ENCODE measurements around the gene PRDM10. TPM values are rescaled to one million over a fixed set of nuclear protein-coding genes. Genes with fewer than 3 reads are reported as not detected.

PRDM10 gene
- total RNA-seq, 1 donor: 8.6 TPM

DNA sequence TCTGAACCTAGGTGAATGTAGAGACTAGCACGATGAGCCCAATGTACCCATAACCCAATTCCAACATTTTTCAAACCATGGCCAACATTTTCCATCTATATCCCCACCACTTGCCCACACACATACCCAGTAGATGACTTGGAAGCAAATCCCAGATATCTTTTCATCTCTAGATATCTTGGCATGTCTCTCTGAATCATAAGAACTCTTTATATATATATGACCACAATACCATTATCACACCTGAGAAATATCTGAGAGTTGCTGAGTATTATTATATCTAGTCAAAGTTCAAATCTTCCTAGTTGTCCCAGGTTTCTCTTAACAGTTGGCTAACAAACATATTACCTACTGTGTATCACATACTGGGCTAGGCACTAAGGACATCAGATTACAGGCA, 69.4 kb downstream of the PRDM10 start:
- no peak for DNase-seq (ENCODE audit: low read depth)
- TF ChIP-seq, protein P1, sequence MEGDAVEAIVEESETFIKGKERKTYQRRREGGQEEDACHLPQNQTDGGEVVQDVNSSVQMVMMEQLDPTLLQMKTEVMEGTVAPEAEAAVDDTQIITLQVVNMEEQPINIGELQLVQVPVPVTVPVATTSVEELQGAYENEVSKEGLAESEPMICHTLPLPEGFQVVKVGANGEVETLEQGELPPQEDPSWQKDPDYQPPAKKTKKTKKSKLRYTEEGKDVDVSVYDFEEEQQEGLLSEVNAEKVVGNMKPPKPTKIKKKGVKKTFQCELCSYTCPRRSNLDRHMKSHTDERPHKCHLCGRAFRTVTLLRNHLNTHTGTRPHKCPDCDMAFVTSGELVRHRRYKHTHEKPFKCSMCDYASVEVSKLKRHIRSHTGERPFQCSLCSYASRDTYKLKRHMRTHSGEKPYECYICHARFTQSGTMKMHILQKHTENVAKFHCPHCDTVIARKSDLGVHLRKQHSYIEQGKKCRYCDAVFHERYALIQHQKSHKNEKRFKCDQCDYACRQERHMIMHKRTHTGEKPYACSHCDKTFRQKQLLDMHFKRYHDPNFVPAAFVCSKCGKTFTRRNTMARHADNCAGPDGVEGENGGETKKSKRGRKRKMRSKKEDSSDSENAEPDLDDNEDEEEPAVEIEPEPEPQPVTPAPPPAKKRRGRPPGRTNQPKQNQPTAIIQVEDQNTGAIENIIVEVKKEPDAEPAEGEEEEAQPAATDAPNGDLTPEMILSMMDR (IDR thresholded peaks at IDR 0.05; ENCODE audit: insufficient read depth, low read depth, low read length): no peak
- no peak overlapping the region for H3K4me3 ChIP-seq (ENCODE audit: low read depth, low read length)

DNA sequence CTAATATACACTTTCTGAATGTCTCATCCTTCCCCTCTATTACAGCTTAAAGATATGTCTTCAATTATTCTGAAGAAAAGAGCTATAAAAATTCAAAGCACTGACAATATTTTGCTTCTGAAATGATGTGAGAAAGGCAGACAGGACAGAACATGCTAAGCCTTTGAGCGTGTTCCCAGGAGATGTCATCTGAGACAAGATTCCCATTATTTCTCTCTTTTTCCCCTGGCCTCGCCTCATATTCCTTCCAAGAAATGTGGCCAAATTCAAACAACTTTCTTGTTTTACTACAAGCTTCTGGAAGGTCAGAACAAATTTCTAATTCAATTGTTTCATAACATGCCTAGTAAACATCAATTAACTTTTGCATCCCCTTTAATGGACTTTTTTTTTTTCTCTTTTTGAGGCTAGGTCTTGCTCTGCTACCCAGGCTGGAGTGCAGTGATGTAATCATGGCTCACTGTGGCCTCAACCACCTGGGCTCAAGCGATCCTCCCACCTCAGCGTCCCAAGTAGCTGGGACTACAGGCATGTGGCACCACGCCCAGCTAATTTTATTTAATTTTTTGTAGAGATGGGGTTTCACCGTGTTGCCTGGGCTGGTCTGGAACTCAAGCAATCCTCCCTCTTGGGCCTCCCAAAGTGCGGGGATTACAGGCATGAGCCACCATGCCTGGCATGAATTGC, 70.1 kb downstream of the PRDM10 start:
- TF ChIP-seq, protein P1 (IDR thresholded peaks at IDR 0.05; ENCODE audit: insufficient read depth, low read depth, low read length): no peak
- H3K4me3 ChIP-seq (ENCODE audit: low read depth, low read length): no peak overlapping the region
- no peak for DNase-seq (ENCODE audit: low read depth)

DNA sequence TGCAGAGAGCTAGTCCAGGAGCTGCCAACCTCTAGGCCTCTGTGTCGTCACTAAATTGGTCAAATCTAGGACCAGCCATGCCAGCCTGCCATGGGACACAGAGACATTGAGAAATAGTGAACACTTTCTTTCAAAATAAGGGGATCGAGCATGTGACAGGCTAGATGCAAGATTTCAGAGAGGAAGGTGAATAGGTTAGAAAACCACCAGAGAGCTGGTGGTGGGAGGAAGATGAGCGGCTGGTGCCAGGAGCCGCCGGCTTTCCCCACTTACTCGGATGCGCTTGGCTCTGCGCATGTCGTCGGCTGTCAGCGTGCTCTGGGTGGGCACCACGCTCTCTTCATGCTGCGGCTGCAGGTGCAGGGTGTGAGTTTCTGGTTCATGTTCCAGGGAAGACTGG, 71.9 kb downstream of the PRDM10 start:
- no peak for DNase-seq (ENCODE audit: low read depth)
- no peak overlapping the region for H3K4me3 ChIP-seq (ENCODE audit: low read depth, low read length)
- TF ChIP-seq, protein P1 (IDR thresholded peaks at IDR 0.05; ENCODE audit: insufficient read depth, low read depth, low read length): no peak

DNA sequence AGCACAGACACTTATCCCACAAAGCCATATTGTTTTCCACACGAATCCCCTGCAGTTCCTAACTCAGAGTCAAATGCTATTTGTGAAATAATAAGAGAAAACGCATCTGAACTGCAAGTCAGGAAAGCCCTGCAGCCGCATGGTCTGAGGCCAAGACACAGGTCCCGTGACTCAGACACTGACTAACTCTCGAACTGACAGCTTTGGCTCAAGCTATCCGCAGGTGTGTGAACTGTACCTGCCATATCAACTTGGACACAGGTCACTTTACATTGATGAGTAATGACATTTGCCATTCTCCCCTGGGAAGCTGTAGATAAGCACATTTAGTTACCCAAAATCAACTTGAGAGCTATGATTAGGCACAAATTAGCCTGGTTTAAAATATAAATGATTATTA, 72.3 kb downstream of the PRDM10 start:
- no peak overlapping the region for H3K4me3 ChIP-seq (ENCODE audit: low read depth, low read length)
- TF ChIP-seq, protein P1 (IDR thresholded peaks at IDR 0.05; ENCODE audit: insufficient read depth, low read depth, low read length): no peak
- DNase-seq (ENCODE audit: low read depth): no peak

DNA sequence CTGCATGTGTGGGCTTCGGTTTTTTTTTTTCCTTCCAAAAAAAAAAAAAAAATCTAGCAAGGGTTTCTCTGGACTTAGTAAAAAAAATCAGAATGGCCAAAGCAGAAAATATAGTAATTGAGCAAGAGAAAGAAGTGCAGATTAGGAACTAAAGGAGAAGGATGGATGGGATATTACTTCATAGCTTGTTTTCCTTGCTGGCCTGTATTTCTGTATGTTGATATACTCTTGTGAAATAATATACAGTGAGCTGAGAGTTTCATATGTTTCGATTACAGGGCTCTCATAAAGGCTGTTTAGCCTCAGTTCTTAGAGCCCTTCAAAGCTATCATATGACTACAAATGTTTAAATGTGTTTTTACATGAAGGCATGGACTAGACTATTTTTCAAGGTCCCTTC, 72.9 kb downstream of the PRDM10 start:
- TF ChIP-seq, protein P1 (IDR thresholded peaks at IDR 0.05; ENCODE audit: insufficient read depth, low read depth, low read length): no peak
- no peak overlapping the region for H3K4me3 ChIP-seq (ENCODE audit: low read depth, low read length)
- no peak for DNase-seq (ENCODE audit: low read depth)

DNA sequence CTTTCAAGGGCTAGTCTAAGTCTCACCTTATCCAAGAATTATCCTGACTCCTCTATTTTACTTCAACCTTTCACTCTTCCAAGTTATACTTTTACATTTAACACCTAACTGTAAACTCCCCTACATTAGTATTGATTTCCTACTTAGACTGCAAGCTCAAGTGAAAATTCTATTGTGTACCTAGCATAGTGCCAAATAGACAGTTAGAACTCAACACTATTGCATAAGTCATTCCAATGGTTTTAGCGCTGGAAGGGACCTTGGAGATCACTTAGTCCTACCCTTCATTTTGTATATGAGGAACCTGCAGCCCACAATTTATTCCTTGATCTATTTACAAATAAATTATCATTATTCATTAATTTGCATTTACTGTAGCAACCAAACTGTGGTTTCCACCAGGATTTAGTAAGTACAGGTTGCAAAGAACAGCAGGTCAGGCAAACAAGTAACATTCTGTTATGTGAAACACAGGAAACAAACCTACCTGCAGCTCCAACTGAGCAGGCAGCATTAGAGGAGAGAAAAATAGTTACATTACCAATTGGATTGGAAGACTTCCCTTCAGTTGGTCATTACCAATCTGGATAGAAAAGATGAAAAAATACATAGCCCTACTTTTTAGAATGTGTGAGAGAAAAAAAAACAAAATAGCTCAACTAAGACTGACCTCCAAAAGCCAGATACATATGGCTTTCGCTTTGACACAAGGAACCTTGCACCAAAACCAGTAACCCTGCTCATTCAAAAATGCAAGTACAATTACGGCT, 73.5 kb downstream of the PRDM10 start:
- H3K4me3 ChIP-seq (ENCODE audit: low read depth, low read length): no peak overlapping the region
- TF ChIP-seq, protein P1 (IDR thresholded peaks at IDR 0.05; ENCODE audit: insufficient read depth, low read depth, low read length): no peak
- no peak for DNase-seq (ENCODE audit: low read depth)

Measured in fibroblast of villous mesenchyme (primary cell).